ENCODE results near the gene L3MBTL4.
"Not testable (repeated sequence)": the region's sequence is repeated elsewhere in the genome, so short reads cannot be mapped to it uniquely, and the experiment has no call there.

The L3MBTL4 gene

GRCh38 chr18:6111726-6112125 lies 303.0 kb downstream of the L3MBTL4 start:
- no peaks in the 10 kb centered on the region for H3K4me1 ChIP-seq (ENCODE audit: control insufficient read depth in 1 of 2, insufficient read depth in 2 of 2, low read length in 2 of 2)
- H3K27ac ChIP-seq (ENCODE audit: low read depth, low read length): no peak overlapping the region
- H3K9me3 ChIP-seq (ENCODE audit: control insufficient read depth in 1 of 2, low read length in 2 of 2): no peaks in the 10 kb centered on the region
- H3K9ac ChIP-seq (ENCODE audit: low read depth in 1 of 2, low read length in 2 of 2): no peak overlapping the region
- H3K4me3 ChIP-seq (ENCODE audit: low read depth in 1 of 2, low read length in 2 of 2): no peak overlapping the region
- no peaks in the 10 kb centered on the region for H3K36me3 ChIP-seq (ENCODE audit: control insufficient read depth in 1 of 2, insufficient read depth in 2 of 2, low read length in 2 of 2)
- H3K27me3 ChIP-seq (ENCODE audit: control insufficient read depth in 1 of 2, insufficient read depth in 2 of 2, low read length in 2 of 2): no peaks in the 10 kb centered on the region

- Histone ChIP-seq H3K27me3 (ENCODE audit: control insufficient read depth in 1 of 2, insufficient read depth in 2 of 2, low read length in 2 of 2) (no peaks in the 10 kb centered on the region), H3K9me3 (ENCODE audit: control insufficient read depth in 1 of 2, low read length in 2 of 2) (no peaks in the 10 kb centered on the region), H3K27ac (ENCODE audit: low read depth, low read length) (no peak overlapping the region), H3K4me3 (ENCODE audit: low read depth in 1 of 2, low read length in 2 of 2) (no peak overlapping the region), H3K36me3 (ENCODE audit: control insufficient read depth in 1 of 2, insufficient read depth in 2 of 2, low read length in 2 of 2) (no peaks in the 10 kb centered on the region), H3K4me1 (ENCODE audit: control insufficient read depth in 1 of 2, insufficient read depth in 2 of 2, low read length in 2 of 2) (no peaks in the 10 kb centered on the region), H3K9ac (ENCODE audit: low read depth in 1 of 2, low read length in 2 of 2) (no peak overlapping the region)
Measured at GRCh38 chr18:6109743-6110142, 305.0 kb downstream of the L3MBTL4 start.

- H3K4me1 ChIP-seq (ENCODE audit: control insufficient read depth in 1 of 2, insufficient read depth in 2 of 2, low read length in 2 of 2): no peaks in the 10 kb centered on the region
- no peak overlapping the region for H3K27ac ChIP-seq (ENCODE audit: low read depth, low read length)
- H3K9ac ChIP-seq (ENCODE audit: low read depth in 1 of 2, low read length in 2 of 2): no peak overlapping the region
- no peak overlapping the region for H3K4me3 ChIP-seq (ENCODE audit: low read depth in 1 of 2, low read length in 2 of 2)
- no peaks in the 10 kb centered on the region for H3K9me3 ChIP-seq (ENCODE audit: control insufficient read depth in 1 of 2, low read length in 2 of 2)
- no peaks in the 10 kb centered on the region for H3K27me3 ChIP-seq (ENCODE audit: control insufficient read depth in 1 of 2, insufficient read depth in 2 of 2, low read length in 2 of 2)
- no peaks in the 10 kb centered on the region for H3K36me3 ChIP-seq (ENCODE audit: control insufficient read depth in 1 of 2, insufficient read depth in 2 of 2, low read length in 2 of 2)
Measured at GRCh38 chr18:6107794-6108193, 306.9 kb downstream of the L3MBTL4 start.

GRCh38 chr18:6106091-6106685 lies 308.5 kb downstream of the L3MBTL4 start:
- H3K27me3 ChIP-seq (ENCODE audit: control insufficient read depth in 1 of 2, insufficient read depth in 2 of 2, low read length in 2 of 2): no peaks in the 10 kb centered on the region
- H3K9me3 ChIP-seq (ENCODE audit: control insufficient read depth in 1 of 2, low read length in 2 of 2): no peaks in the 10 kb centered on the region
- no peaks in the 10 kb centered on the region for H3K36me3 ChIP-seq (ENCODE audit: control insufficient read depth in 1 of 2, insufficient read depth in 2 of 2, low read length in 2 of 2)
- H3K4me3 ChIP-seq (ENCODE audit: low read depth in 1 of 2, low read length in 2 of 2): no peak overlapping the region
- no peak overlapping the region for H3K27ac ChIP-seq (ENCODE audit: low read depth, low read length)
- H3K4me1 ChIP-seq (ENCODE audit: control insufficient read depth in 1 of 2, insufficient read depth in 2 of 2, low read length in 2 of 2): no peaks in the 10 kb centered on the region
- no peak overlapping the region for H3K9ac ChIP-seq (ENCODE audit: low read depth in 1 of 2, low read length in 2 of 2)

- H3K4me1 ChIP-seq (ENCODE audit: control insufficient read depth in 1 of 2, insufficient read depth in 2 of 2, low read length in 2 of 2): no peaks in the 10 kb centered on the region
- no peak overlapping the region for H3K9ac ChIP-seq (ENCODE audit: low read depth in 1 of 2, low read length in 2 of 2)
- H3K4me3 ChIP-seq (ENCODE audit: low read depth in 1 of 2, low read length in 2 of 2): no peak overlapping the region
- no peaks in the 10 kb centered on the region for H3K9me3 ChIP-seq (ENCODE audit: control insufficient read depth in 1 of 2, low read length in 2 of 2)
- H3K27me3 ChIP-seq (ENCODE audit: control insufficient read depth in 1 of 2, insufficient read depth in 2 of 2, low read length in 2 of 2): no peaks in the 10 kb centered on the region
- no peak overlapping the region for H3K27ac ChIP-seq (ENCODE audit: low read depth, low read length)
- H3K36me3 ChIP-seq (ENCODE audit: control insufficient read depth in 1 of 2, insufficient read depth in 2 of 2, low read length in 2 of 2): no peaks in the 10 kb centered on the region
Measured at GRCh38 chr18:6103741-6104140, 311.0 kb downstream of the L3MBTL4 start.

GRCh38 chr18:6096730-6097129 lies 318.0 kb downstream of the L3MBTL4 start:
- Histone ChIP-seq H3K27me3 (ENCODE audit: control insufficient read depth in 1 of 2, insufficient read depth in 2 of 2, low read length in 2 of 2) (no peaks in the 10 kb centered on the region), H3K9me3 (ENCODE audit: control insufficient read depth in 1 of 2, low read length in 2 of 2) (no peaks in the 10 kb centered on the region), H3K4me3 (ENCODE audit: low read depth in 1 of 2, low read length in 2 of 2) (no peak overlapping the region), H3K27ac (ENCODE audit: low read depth, low read length) (no peak overlapping the region), H3K9ac (ENCODE audit: low read depth in 1 of 2, low read length in 2 of 2) (no peak overlapping the region), H3K4me1 (ENCODE audit: control insufficient read depth in 1 of 2, insufficient read depth in 2 of 2, low read length in 2 of 2) (no peaks in the 10 kb centered on the region), H3K36me3 (ENCODE audit: control insufficient read depth in 1 of 2, insufficient read depth in 2 of 2, low read length in 2 of 2) (no peaks in the 10 kb centered on the region)

- no peaks in the 10 kb centered on the region for H3K36me3 ChIP-seq (ENCODE audit: control insufficient read depth in 1 of 2, insufficient read depth in 2 of 2, low read length in 2 of 2)
- no peaks in the 10 kb centered on the region for H3K9me3 ChIP-seq (ENCODE audit: control insufficient read depth in 1 of 2, low read length in 2 of 2)
- no peaks in the 10 kb centered on the region for H3K4me1 ChIP-seq (ENCODE audit: control insufficient read depth in 1 of 2, insufficient read depth in 2 of 2, low read length in 2 of 2)
- no peak overlapping the region for H3K27ac ChIP-seq (ENCODE audit: low read depth, low read length)
- H3K9ac ChIP-seq (ENCODE audit: low read depth in 1 of 2, low read length in 2 of 2): no peak overlapping the region
- H3K4me3 ChIP-seq (ENCODE audit: low read depth in 1 of 2, low read length in 2 of 2): no peak overlapping the region
- no peaks in the 10 kb centered on the region for H3K27me3 ChIP-seq (ENCODE audit: control insufficient read depth in 1 of 2, insufficient read depth in 2 of 2, low read length in 2 of 2)
Measured at GRCh38 chr18:6088432-6088831, 326.3 kb downstream of the L3MBTL4 start.

GRCh38 chr18:6086731-6087130 lies 328.0 kb downstream of the L3MBTL4 start:
- Histone ChIP-seq H3K36me3 (ENCODE audit: control insufficient read depth in 1 of 2, insufficient read depth in 2 of 2, low read length in 2 of 2) (no peaks in the 10 kb centered on the region), H3K4me3 (ENCODE audit: low read depth in 1 of 2, low read length in 2 of 2) (no peak overlapping the region), H3K9me3 (ENCODE audit: control insufficient read depth in 1 of 2, low read length in 2 of 2) (no peaks in the 10 kb centered on the region)

GRCh38 chr18:6079406-6079805 lies 335.3 kb downstream of the L3MBTL4 start:
- Histone ChIP-seq H3K27ac (ENCODE audit: low read depth, low read length) (no peak overlapping the region), H3K9ac (ENCODE audit: low read depth in 1 of 2, low read length in 2 of 2) (no peak overlapping the region), H3K27me3 (ENCODE audit: control insufficient read depth in 1 of 2, insufficient read depth in 2 of 2, low read length in 2 of 2) (no peaks in the 10 kb centered on the region), H3K9me3 (ENCODE audit: control insufficient read depth in 1 of 2, low read length in 2 of 2) (no peaks in the 10 kb centered on the region), H3K4me3 (ENCODE audit: low read depth in 1 of 2, low read length in 2 of 2) (no peak overlapping the region), H3K36me3 (ENCODE audit: control insufficient read depth in 1 of 2, insufficient read depth in 2 of 2, low read length in 2 of 2) (no peaks in the 10 kb centered on the region), H3K4me1 (ENCODE audit: control insufficient read depth in 1 of 2, insufficient read depth in 2 of 2, low read length in 2 of 2) (no peaks in the 10 kb centered on the region)

More at GRCh38 chr18:6086731-6087130, 328.0 kb downstream of the L3MBTL4 start:
- H3K4me1 ChIP-seq (ENCODE audit: control insufficient read depth in 1 of 2, insufficient read depth in 2 of 2, low read length in 2 of 2): no peaks in the 10 kb centered on the region
- H3K27ac ChIP-seq (ENCODE audit: low read depth, low read length): no peak overlapping the region
- no peaks in the 10 kb centered on the region for H3K27me3 ChIP-seq (ENCODE audit: control insufficient read depth in 1 of 2, insufficient read depth in 2 of 2, low read length in 2 of 2)
- no peak overlapping the region for H3K9ac ChIP-seq (ENCODE audit: low read depth in 1 of 2, low read length in 2 of 2)

- no peaks in the 10 kb centered on the region for H3K27me3 ChIP-seq (ENCODE audit: control insufficient read depth in 1 of 2, insufficient read depth in 2 of 2, low read length in 2 of 2)
- no peaks in the 10 kb centered on the region for H3K9me3 ChIP-seq (ENCODE audit: control insufficient read depth in 1 of 2, low read length in 2 of 2)
- H3K36me3 ChIP-seq (ENCODE audit: control insufficient read depth in 1 of 2, insufficient read depth in 2 of 2, low read length in 2 of 2): no peaks in the 10 kb centered on the region
- H3K9ac ChIP-seq (ENCODE audit: low read depth in 1 of 2, low read length in 2 of 2): no peak overlapping the region
- H3K4me3 ChIP-seq (ENCODE audit: low read depth in 1 of 2, low read length in 2 of 2): no peak overlapping the region
- no peak overlapping the region for H3K27ac ChIP-seq (ENCODE audit: low read depth, low read length)
- no peaks in the 10 kb centered on the region for H3K4me1 ChIP-seq (ENCODE audit: control insufficient read depth in 1 of 2, insufficient read depth in 2 of 2, low read length in 2 of 2)
Measured at GRCh38 chr18:6078877-6079276, 335.8 kb downstream of the L3MBTL4 start.

GRCh38 chr18:6072423-6072822 lies 342.3 kb downstream of the L3MBTL4 start:
- H3K9ac ChIP-seq (ENCODE audit: low read depth in 1 of 2, low read length in 2 of 2); H3K36me3 ChIP-seq (ENCODE audit: control insufficient read depth in 1 of 2, insufficient read depth in 2 of 2, low read length in 2 of 2); H3K4me3 ChIP-seq (ENCODE audit: low read depth in 1 of 2, low read length in 2 of 2); H3K27me3 ChIP-seq (ENCODE audit: control insufficient read depth in 1 of 2, insufficient read depth in 2 of 2, low read length in 2 of 2); H3K27ac ChIP-seq (ENCODE audit: low read depth, low read length); H3K4me1 ChIP-seq (ENCODE audit: control insufficient read depth in 1 of 2, insufficient read depth in 2 of 2, low read length in 2 of 2); H3K9me3 ChIP-seq (ENCODE audit: control insufficient read depth in 1 of 2, low read length in 2 of 2): not testable (repeated sequence)

Data from duodenal mucosa (tissue), 2 donors.